Epithelial cell of proximal tubule (primary cell): ENCODE measurements around the gene SMIM11. TPM values are rescaled to one million over a fixed set of nuclear protein-coding genes. Genes with fewer than 3 reads are reported as not detected.
"Not testable (repeated sequence)": the region's sequence is repeated elsewhere in the genome, so short reads cannot be mapped to it uniquely, and the experiment has no call there.

Source experiments
- DNase-seq: peaks from one replicate; pipeline ENCODE4 v3.0.0-alpha.2; 2011; ENCODE audit warnings: low read depth
- H3K4me3 ChIP-seq: 2 replicates; pipeline ENCODE4 v1.5.1; 2011; ENCODE audit warnings: low read depth, mild to moderate bottlenecking, low read length
- CTCF ChIP-seq: conservative IDR thresholded peaks from 2 replicates; pipeline ENCODE4 v1.5.1; 2012; ENCODE audit warnings: low read depth, mild to moderate bottlenecking, low read length
- total RNA-seq: library from RNA; depleted of rRNA; stranded (reverse); fragments of >200 nt; gene quantifications from 2 replicates; pipeline ENCODE4 v1.2.3, GENCODE V29; 2015

SMIM11 gene
- 0.94 and 22.0 TPM in 2 replicates for total RNA-seq

DNA sequence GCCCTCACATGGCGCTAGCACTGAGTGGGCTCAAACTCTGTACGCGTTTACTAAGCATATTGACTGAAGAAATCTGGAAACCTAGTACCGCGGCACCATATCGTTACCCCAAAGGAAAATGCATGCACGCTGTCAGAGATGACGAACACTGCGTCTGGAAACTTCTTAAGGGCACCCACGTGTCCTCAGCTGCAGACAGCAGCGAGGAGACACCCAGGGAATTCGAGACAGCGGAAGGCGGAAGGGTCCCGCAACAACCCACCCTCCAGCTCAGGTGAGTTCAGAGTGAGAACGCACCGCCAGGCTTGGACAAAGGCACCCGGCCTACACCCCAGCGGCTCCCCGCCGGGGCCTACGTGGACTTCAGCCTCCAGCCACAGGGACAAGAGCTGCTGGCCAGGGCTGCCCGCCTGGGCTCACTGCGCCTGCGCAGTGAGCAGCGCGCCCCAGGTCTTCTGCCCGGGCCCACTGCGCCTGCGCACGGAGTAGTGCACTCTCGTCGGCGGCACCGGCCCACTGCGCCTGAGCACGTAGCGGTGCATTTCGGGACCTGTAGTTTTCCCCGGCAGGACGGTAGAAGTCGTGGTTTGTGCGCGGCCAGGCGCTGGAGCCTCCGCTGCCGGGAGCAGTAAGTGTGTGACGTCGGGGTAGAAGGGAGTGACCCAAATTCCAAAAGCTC, at the start of gene SMIM11:
Gene SMIM11 (plus strand): TSS at position 568 of the 679 bp plus-strand sequence. CDS start 3,998 bp downstream, outside the sequence.
- H3K4me3 ChIP-seq, DNase-seq: not testable (repeated sequence)

- no peak overlapping the region for H3K4me3 ChIP-seq
- DNase-seq = no peak
- no peak for TF ChIP-seq CTCF
Measured at GRCh38 chr21:34330055-34330454, 45.3 kb upstream of the SMIM11 start.

GRCh38 chr21:34331726-34332125, 43.6 kb upstream of the SMIM11 start:
- DNase-seq = no peak
- H3K4me3 ChIP-seq = no peak overlapping the region
- TF ChIP-seq CTCF = no peak

- DNase-seq = no peak
- TF ChIP-seq CTCF = no peak
- H3K4me3 ChIP-seq = no peak overlapping the region
Measured at GRCh38 chr21:34332347-34332746, 43.0 kb upstream of the SMIM11 start.

DNA sequence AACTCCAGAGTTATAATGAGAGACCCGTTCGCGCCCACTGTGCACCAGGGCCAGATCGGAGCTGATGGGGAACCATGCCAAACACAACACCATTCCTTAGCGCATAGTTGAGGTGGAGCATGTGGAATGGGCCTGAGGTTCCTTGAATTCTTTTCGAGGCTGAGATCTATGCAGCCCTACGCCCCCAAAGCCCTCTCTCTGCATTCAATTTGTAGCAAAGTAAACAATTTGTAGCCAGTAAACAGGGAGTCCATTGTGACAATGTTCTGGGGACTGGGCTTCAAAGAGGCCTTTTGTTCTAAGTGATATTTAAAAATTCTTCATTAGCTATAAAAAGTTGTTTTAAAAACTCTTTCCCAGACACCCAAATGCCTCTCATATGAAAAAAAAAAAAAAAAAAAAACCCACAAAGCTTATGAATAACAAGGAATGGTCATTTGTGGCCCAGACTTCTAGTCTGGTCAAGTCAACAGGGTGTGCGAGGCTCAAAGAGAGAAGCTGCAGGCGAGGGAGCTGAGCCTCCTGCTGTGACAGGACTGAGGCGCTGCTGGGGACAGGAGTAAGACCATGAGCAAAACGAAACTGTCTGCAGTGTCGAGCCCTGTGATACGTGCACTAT, 42.1 kb upstream of the SMIM11 start:
- no peak overlapping the region for H3K4me3 ChIP-seq
- no peak for TF ChIP-seq CTCF
- no peak for DNase-seq

DNA sequence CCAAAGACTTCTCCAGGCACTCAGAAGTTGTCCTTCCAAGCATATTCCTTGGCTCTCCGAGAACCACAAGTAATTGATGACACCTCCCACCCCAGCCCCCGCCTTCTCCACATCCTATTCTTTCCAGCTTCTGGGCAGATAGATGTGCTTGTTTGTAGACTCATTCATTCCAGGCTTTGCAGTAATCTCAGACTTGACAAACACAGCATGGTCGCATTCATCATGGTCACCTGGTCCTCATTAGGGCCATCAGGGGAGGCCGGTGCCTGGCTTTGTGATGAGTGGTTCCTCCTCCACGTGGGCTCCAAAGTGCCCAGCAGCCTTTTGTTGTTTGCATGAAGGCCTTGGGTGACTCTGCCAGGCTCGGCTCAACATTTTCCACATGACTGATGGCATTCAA, 40.0 kb upstream of the SMIM11 start:
- no peak overlapping the region for H3K4me3 ChIP-seq
- no peak for DNase-seq
- TF ChIP-seq CTCF = no peak

- H3K4me3 ChIP-seq = no peak overlapping the region
- no peak for DNase-seq
- no peak for TF ChIP-seq CTCF
Measured at GRCh38 chr21:34336245-34336644, 39.1 kb upstream of the SMIM11 start.
